ENCODE results near the gene ZNF532.

The ZNF532 gene

GRCh38 chr18:59033359-59033758, 168.7 kb downstream of the ZNF532 start:
- Histone ChIP-seq H3K27me3 (no peaks in the 10 kb centered on the region), H3K4me1 (no peaks in the 10 kb centered on the region), H3K9me3 (no peaks in the 10 kb centered on the region), H3K4me3 (ENCODE audit: low read depth, low read length) (no peak overlapping the region), H3K36me3 (no peaks in the 10 kb centered on the region)
- DNase-seq = no peak
- TF ChIP-seq, protein P1, sequence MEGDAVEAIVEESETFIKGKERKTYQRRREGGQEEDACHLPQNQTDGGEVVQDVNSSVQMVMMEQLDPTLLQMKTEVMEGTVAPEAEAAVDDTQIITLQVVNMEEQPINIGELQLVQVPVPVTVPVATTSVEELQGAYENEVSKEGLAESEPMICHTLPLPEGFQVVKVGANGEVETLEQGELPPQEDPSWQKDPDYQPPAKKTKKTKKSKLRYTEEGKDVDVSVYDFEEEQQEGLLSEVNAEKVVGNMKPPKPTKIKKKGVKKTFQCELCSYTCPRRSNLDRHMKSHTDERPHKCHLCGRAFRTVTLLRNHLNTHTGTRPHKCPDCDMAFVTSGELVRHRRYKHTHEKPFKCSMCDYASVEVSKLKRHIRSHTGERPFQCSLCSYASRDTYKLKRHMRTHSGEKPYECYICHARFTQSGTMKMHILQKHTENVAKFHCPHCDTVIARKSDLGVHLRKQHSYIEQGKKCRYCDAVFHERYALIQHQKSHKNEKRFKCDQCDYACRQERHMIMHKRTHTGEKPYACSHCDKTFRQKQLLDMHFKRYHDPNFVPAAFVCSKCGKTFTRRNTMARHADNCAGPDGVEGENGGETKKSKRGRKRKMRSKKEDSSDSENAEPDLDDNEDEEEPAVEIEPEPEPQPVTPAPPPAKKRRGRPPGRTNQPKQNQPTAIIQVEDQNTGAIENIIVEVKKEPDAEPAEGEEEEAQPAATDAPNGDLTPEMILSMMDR (IDR thresholded peaks at IDR 0.05; ENCODE audit: low read depth, low read length) = no peak

DNA sequence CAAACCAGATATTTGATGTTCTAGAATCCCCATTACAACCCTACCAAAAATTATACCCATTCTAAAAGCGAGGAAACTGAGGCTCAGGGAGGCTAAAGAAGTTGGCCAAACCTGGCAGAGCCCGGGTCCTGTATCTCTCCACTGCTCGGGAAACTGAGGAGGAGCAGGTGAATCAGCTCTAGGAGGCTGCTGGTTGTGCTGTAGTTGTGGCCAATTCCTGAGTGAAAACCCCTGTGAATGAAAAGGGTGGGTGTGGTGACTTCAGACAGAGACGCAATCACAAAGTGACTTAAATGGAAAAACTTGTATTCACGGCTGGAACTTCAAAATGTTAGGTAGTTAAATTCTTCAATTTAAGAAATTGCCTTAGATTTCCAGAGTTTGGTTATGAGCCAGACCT, 169.3 kb downstream of the ZNF532 start:
- Histone ChIP-seq H3K9me3 (no peaks in the 10 kb centered on the region), H3K4me3 (ENCODE audit: low read depth, low read length) (no peak overlapping the region), H3K4me1 (no peaks in the 10 kb centered on the region), H3K27me3 (no peaks in the 10 kb centered on the region), H3K36me3 (no peaks in the 10 kb centered on the region)
- DNase-seq = no peak
- TF ChIP-seq, protein P1 (IDR thresholded peaks at IDR 0.05; ENCODE audit: low read depth, low read length) = no peak

- DNase-seq = no peak
- Histone ChIP-seq H3K36me3 (no peaks in the 10 kb centered on the region), H3K9me3 (no peaks in the 10 kb centered on the region), H3K27me3 (no peaks in the 10 kb centered on the region), H3K4me3 (ENCODE audit: low read depth, low read length) (no peak overlapping the region), H3K4me1 (no peaks in the 10 kb centered on the region)
- TF ChIP-seq, protein P1 (IDR thresholded peaks at IDR 0.05; ENCODE audit: low read depth, low read length) = no peak
Measured at GRCh38 chr18:59035591-59035990, 170.9 kb downstream of the ZNF532 start.

Data from BE2C (cell line).